ENCODE results near the gene AMBRA1. TPM values are rescaled to one million over a fixed set of nuclear protein-coding genes. Genes with fewer than 3 reads are reported as not detected.

AMBRA1 gene
- total RNA-seq, 1 experiment from 2014 or later, result 17.7 TPM

DNA sequence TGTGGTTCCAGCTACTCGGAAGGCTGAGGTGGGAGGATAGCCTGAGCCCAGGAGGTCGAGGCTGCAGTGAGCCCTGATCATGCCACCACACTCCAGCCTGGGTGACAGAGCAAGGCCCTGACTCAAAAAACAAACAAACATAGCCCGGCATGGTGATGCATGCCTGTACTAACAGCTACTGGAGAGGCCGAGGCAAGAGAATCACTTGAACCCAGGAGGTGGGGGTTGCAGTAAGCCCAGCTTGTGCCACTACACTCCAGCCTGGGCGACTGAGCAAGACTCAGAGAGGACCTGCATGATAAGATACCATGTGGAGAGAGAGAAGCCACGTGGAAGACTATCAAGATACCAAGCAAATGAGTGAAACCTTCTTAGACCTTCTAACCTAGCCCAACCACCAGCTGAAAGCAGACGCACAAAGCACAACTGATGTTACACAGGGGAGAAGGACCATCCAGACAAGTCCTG is 36.1 kb downstream of the AMBRA1 start:
- no peaks in the 10 kb centered on the region for H3K27me3 ChIP-seq
- H3K4me3 ChIP-seq, result no peak overlapping the region
- no peaks in the 10 kb centered on the region for H3K36me3 ChIP-seq
- DNase-seq, result peak; percentile 70
- H3K9me3 ChIP-seq, result no peaks in the 10 kb centered on the region

DNA sequence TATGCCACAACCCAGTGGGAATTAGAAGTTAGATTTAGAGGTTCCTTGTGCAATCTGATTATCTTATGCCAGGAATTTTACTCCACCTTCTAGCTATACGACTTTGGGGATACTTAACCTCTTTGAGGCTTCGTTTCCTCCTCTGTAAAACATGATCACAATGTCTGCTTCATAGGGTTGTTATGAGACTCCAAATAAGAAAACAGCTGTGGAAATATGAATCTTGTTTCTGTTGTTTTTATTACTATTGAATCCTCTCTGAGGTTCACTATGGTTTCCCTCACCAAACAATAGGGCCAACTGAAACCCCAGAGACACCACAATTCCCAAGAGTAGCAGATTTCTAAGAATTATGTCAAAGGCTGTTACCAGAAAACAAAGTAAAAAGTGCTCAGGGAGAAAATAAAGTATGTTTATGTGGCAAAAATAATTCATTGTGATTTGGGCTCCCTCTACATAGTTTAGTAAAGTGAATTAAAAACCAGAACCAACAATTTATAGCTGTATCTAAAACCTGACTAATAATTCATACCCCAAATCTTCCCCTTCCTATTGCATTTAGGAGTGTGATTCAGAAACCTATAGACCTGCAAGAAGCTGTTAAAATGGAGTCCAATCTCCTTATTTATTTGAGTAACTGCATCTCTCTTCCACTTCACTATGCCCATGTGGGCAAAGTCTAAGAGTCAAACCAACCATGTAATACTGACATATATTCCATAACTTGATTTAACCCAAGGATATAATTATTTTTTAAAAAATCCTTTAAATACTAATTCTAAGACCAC is 38.4 kb downstream of the AMBRA1 start:
- DNase-seq, result no peak
- Histone ChIP-seq H3K36me3 (no peaks in the 10 kb centered on the region), H3K9me3 (no peaks in the 10 kb centered on the region), H3K27me3 (no peaks in the 10 kb centered on the region), H3K4me3 (no peak overlapping the region)

DNA sequence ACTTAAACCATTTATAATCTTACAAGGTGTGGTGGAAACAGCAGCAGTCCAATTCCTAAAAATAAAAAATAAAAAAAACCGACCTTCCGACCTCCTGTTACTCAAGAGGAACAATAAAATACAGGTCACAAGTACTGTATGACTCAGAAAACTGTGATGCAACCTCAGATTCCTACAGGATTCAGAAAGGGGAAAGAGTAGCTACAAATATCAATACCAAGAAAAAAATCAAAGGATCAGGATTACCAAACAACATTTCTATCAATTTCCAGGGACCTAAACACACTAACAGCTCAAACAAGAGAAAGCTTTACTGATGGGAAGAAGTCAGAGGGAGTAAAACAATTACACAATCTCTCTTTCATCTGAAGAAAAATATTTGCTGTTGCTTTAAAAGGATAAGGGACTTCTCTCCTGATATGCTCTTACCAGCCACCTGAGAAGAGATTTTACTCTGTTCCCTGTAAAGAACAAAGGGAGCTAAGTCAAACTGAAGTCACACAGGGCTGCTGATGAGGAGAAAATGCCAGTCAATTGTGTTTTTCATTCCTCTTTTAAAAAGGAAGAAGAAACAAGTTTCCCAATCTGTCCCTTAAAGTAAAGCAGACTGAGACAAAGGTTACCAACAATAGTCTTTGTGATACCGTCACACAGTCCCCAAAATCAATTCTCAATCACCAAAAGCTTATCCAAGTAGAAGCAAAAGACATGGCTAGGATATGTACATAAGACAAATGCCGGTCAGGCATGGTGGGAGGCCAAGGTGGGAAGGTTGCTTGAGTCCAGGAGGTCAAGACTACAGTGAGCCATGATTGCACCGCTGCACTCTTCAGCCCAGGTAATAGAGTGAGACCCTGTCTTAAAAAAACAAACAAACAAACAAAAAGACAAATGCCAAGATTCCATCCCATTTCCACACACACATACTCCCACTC is 39.3 kb downstream of the AMBRA1 start:
- no peak overlapping the region for H3K4me3 ChIP-seq
- DNase-seq, result no peak
- H3K9me3 ChIP-seq, result no peaks in the 10 kb centered on the region
- H3K27me3 ChIP-seq, result no peaks in the 10 kb centered on the region
- H3K36me3 ChIP-seq, result no peaks in the 10 kb centered on the region

DNA sequence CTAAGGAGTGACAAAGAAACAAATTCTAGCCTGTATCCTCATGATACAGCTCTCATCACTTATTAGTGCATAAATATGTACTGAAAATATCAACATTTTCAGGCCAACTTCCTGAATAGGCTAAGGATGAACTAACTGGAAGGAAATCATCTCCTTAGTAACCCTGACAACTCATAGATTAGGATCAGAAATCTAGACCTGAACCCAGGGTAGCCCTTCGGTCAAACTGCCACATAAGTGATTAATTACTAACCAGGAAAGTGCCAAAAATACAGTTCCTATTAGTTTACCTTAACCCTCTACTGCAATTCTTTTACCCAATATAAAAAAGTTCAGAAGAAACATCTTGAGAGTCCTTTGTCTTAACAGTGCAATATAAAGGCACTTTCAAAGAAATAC is 40.0 kb downstream of the AMBRA1 start:
- DNase-seq, result no peak
- H3K27me3 ChIP-seq, result no peaks in the 10 kb centered on the region
- no peaks in the 10 kb centered on the region for H3K9me3 ChIP-seq
- H3K36me3 ChIP-seq, result no peaks in the 10 kb centered on the region
- no peak overlapping the region for H3K4me3 ChIP-seq

DNA sequence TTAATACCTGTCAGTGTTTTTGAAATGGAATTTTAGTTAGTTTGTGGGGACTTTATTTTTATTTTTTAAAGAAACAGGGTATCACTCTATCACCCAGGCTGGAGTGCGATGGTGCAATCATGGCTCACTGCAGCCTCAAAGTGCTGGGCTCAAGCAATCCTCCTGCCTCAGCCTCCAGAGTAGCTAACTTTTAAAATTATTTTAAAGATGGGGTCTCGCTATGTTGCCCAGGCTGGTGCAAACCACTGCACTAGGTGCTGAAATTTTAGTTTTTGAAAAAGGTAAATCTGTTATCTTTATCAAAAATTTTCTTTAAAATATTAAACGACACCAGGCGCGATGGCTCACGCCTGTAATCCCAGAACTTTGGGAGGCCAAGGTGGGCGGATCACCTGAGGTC is 42.6 kb downstream of the AMBRA1 start:
- Histone ChIP-seq H3K27me3 (no peaks in the 10 kb centered on the region), H3K36me3 (peaks cover 2% of the 10 kb centered on the region; the same call in 1 of the 2 replicates), H3K9me3 (no peaks in the 10 kb centered on the region), H3K4me3 (no peak overlapping the region)
- DNase-seq, result no peak

DNA sequence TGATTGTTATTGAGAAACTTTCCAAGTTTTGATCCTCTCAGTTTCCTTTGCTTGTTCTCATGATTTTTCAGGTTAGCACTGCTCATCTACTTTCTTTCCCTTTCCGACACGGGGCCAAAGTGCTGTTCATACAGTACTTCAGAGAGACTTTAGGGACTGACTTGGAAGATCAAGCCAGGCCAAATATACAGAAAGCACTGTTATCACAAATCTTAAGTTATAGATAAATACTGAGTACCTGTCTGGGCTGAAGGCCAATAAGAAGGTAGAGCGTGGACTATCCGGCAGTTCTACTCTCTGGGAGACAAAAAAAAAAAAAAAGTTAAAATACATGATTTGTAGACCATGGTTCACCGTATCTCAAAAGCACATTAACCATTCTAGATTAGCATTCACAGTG is 46.2 kb downstream of the AMBRA1 start:
- no peak for DNase-seq
- no peaks in the 10 kb centered on the region for H3K27me3 ChIP-seq
- H3K4me3 ChIP-seq, result no peak overlapping the region
- peaks cover 14% of the 10 kb centered on the region for H3K36me3 ChIP-seq
- H3K9me3 ChIP-seq, result no peaks in the 10 kb centered on the region

DNA sequence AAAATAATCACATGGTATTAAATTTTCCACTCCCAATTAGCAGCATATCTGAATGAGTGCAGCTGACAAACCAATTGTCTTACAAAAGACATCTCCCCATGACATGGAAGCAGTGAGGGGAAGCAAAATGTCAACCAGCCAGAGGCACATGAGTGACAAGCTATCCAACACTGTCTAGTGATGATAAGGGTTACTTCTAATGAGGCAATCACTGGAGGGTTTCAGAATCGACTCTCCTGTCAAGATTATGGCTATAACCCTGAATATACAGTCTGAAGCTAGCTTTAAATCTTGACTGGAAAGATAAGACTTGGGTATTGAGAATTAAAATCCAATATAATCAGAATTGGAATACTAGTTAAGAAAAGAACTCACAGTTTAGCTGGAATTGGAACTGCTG is 50.3 kb downstream of the AMBRA1 start:
- Histone ChIP-seq H3K36me3 (peaks cover 23% of the 10 kb centered on the region), H3K4me3 (no peak overlapping the region), H3K27me3 (no peaks in the 10 kb centered on the region), H3K9me3 (no peaks in the 10 kb centered on the region)
- no peak for DNase-seq

DNA sequence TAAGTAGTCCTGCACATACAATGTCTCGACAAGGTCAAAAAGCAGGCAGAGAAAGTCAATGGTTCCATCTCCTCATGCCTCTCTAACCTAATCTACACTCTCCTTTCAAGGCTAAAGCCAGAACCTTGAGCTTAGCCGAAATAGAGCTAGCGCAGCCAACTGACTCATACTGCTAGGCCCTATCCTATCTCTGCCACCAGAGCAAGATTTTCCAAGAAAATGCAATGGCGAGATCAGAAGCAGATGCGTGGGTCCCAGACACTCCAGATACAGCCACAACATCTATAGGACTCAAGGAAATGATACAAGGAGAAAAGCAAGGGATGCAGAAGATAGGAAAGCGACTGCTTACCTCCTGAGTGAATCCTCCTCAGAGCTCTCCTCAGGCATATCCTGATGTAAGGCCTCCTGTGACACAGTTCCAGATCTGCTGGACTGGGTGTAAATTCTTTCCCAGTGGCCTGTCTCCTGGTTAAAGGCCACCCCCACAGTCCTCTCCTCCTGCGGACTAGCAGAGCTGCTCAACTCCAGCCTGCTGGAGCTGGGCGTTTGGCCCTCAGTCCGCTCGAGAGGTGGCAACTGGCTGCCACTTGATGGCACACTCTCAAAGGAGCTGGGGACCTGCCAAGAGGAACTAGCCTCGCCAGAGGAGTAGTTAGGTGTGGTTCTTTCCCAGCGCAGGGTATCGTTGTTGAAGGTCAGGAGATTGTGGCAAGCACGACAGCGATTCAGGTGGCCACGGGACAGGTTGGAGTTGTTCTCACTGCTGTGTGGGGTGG is 52.0 kb downstream of the AMBRA1 start:
- no peaks in the 10 kb centered on the region for H3K27me3 ChIP-seq
- H3K9me3 ChIP-seq, result no peaks in the 10 kb centered on the region
- no peak for DNase-seq
- H3K36me3 ChIP-seq, result peaks cover 23% of the 10 kb centered on the region
- H3K4me3 ChIP-seq, result no peak overlapping the region

DNA sequence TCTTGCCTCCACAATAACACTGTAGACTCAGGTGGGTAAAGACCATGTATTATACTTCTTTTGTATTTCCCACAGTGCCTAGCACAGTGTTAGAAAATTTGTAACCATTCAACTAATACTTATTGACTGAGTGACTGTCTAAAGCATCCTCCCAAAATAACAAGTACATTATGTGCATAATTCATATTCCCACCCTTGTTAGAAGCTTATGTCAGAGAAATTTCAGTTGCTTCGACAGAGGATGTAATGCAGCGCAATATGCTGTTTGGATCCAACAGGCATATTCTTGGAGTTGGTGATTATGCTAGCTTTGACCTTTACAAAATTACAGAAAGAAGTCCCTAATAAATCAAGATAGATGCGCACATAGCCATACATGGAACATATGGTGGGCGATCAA is 53.0 kb downstream of the AMBRA1 start:
- peaks cover 20% of the 10 kb centered on the region for H3K36me3 ChIP-seq
- no peaks in the 10 kb centered on the region for H3K27me3 ChIP-seq
- H3K4me3 ChIP-seq, result no peak overlapping the region
- no peaks in the 10 kb centered on the region for H3K9me3 ChIP-seq
- DNase-seq, result no peak

DNA sequence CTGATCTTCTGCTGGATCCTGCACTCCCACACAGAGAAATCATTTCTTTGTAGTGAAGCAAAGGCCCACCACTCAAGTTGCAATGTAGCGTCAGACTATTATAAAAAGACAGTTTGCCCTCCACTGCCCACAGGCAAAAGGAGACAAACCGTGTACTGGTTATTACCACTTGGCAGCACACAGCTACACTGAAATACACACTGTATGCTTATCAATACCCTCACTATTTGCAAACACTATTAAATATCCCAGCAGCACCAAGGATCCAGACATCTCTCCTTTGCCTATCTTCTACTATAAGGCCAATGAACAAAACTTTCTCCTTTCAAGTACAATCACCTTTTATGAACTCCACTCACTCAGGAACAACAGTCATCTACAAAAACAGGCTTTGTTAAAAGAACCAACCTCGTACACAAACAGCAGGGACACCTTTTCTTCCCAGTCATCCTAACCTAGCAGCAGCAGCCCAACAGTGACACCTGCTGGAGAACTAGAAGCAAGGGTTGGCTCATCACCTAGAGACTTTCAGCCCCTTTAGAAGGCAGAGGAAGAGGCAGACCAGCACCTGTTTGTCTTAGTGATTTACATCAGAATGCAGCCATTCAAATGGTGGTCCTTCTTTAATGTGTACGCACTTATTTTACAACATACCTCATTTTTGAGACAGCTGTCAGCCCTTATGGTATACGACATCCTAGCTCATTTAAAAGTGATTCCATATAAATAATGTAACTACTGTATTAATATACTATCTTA is 56.1 kb downstream of the AMBRA1 start:
- Histone ChIP-seq H3K36me3 (peaks cover 9% of the 10 kb centered on the region), H3K4me3 (no peak overlapping the region), H3K9me3 (no peaks in the 10 kb centered on the region), H3K27me3 (no peaks in the 10 kb centered on the region)
- DNase-seq, result peak; percentile 48

DNA sequence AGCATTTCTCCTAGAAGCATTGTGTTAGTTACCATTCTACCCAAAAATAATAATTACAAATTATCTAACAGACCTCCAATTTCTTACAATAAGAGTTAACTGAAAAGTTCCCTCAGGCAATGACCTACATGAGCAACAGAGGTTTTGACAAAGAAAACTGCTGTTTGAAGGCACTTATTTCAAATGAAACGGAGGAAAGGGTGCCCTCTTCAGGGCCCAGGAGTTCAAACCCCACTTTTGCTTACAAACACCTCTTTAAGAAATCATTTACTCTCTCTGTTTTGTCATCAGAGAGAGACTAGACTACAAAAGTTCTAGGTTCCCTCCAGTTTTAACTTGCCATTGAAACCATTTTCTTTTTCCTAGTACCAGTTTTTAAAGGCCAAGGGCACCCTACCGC is 56.7 kb downstream of the AMBRA1 start:
- H3K9me3 ChIP-seq, result no peaks in the 10 kb centered on the region
- H3K27me3 ChIP-seq, result no peaks in the 10 kb centered on the region
- DNase-seq, result no peak
- H3K36me3 ChIP-seq, result peaks cover 9% of the 10 kb centered on the region
- no peak overlapping the region for H3K4me3 ChIP-seq

DNA sequence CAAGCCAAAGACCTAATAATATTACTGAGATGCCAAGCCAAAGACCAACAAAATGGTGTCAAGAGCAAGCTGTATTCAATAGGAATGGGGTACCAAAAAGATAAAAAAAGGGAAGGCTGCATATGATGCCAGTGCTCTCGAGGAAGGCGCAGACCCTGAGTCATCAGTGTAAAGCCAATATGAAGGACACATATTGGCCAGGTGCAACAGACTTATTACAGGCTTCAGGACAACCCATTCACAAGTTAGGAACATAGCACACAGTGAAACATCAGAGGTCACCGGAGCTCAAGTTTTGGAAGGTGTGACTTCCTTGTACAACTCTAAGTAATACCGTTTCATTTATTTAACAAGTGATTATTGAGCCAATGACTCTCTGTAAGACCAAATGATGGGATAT is 58.1 kb downstream of the AMBRA1 start:
- Histone ChIP-seq H3K4me3 (no peak overlapping the region), H3K36me3 (no peaks in the 10 kb centered on the region; the same call in 1 of the 2 replicates), H3K9me3 (no peaks in the 10 kb centered on the region; the same call in 1 of the 2 replicates), H3K27me3 (no peaks in the 10 kb centered on the region)
- no peak for DNase-seq

DNA sequence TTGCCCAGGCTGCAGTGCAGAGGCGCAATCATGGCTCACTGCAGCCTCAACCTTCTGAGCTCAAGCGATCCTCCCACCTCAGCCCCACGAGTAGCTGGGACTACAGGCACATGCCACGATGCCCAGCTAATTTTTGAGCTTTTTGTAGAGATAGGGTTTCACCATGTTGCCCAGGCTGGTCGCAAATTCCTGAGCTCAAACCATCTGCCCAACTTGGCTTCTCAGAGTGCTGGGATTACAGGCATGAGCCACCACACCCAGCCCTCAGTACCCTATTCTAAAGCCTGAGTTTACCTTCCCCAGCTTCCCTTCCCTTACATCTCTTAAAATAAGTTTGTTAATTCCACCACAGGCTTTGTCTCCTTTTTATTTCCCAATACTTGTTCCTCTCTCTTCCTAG is 59.1 kb downstream of the AMBRA1 start:
- Histone ChIP-seq H3K27me3 (no peaks in the 10 kb centered on the region), H3K9me3 (no peaks in the 10 kb centered on the region; the same call in 1 of the 2 replicates), H3K36me3 (no peaks in the 10 kb centered on the region; the same call in 1 of the 2 replicates), H3K4me3 (no peak overlapping the region)
- DNase-seq, result no peak

DNA sequence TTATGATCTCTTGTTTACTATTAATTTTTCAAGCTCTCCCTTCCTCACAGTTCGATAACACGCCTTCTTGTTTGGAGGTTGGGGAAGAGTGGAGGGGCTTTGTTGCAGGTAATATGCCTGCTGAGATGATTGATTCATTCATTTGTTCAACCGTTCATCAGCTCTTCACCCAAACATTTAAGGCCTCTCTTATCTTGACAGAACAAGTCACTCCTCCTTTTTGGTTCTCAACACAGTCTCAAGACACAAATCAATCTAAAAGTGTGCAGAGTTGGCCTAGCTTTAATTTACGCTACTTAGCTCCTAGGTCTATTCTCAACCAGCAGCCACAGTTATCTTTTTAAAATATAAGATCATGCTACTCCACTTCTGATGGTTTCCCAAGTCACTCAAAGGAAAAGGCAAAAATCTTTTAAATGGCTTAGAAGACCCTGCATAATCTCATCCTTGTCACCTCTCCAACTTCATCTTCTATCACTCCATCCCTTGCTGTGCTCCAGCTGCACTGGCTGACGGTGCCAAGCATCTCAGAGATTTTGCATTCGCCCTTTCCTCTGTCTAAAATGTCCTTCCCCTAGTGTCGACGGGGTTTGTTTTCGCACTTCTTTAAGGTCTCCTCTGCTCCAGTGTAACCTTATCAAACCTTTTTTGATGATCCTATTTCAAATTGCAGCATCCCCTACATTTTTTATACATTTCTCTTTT is 60.3 kb downstream of the AMBRA1 start:
- H3K9me3 ChIP-seq, result no peaks in the 10 kb centered on the region; the same call in 1 of the 2 replicates
- no peaks in the 10 kb centered on the region for H3K27me3 ChIP-seq
- DNase-seq, result no peak
- H3K4me3 ChIP-seq, result no peak overlapping the region
- H3K36me3 ChIP-seq, result no peaks in the 10 kb centered on the region; the same call in 1 of the 2 replicates

DNA sequence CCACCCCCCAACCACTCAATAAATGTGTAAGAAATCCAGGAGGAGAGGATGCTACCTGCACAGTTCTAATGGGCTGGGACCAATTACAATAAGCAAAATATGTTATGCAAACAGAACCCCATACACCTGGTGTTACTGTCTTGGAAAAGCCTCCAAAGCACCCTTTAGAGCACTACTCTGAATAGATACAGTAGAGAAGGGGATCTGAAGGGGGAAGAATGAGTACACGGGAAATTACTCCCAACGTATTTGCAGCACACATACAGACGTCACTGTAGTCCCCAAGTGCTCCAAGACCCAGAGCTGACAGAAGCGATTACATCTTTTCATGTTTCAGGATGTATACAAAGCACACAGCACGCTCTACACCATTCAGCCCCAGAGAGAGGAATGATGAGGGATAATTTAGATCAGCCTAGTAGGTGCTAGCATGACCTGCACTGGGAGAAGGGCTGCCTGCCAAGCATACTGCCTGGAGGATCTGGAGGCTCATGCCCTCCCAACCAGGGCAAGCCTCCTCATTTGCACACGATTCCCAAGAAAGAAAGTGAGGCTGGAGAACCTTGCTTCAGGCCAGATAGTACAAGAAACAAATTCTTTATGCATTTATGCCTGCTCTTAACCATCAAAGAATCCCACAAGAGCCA is 63.8 kb downstream of the AMBRA1 start:
- Histone ChIP-seq H3K36me3 (no peaks in the 10 kb centered on the region), H3K4me3 (no peak overlapping the region), H3K27me3 (no peaks in the 10 kb centered on the region), H3K9me3 (no peaks in the 10 kb centered on the region; the same call in 1 of the 2 replicates)
- DNase-seq, result no peak

All from MG63 (cell line).